ENCODE results near the gene CACNA1B.

The CACNA1B gene

GRCh38 chr9:137967280-137967953 lies 89.8 kb downstream of the CACNA1B start:
- H3K4me3 ChIP-seq = no peak overlapping the region
- H3K36me3 ChIP-seq = no peaks in the 10 kb centered on the region
- H3K27me3 ChIP-seq = no peaks in the 10 kb centered on the region

GRCh38 chr9:137968235-137968634 lies 90.7 kb downstream of the CACNA1B start:
- no peak overlapping the region for H3K9ac ChIP-seq

More at GRCh38 chr9:137967280-137967953, 89.8 kb downstream of the CACNA1B start:
- Histone ChIP-seq H3K4me2 (no peak overlapping the region), H3K9ac (no peak overlapping the region), H4K20me1 (peaks cover 0 to 4% (median 0%) of the 10 kb centered on the region in 11 experiments; a peak in 1 of 22 replicates), H3K9me3 (replicated peaks in 1 of 11) (no peaks in the 10 kb centered on the region), H3K27ac (no peak overlapping the region), H3K4me1 (no peaks in the 10 kb centered on the region)
- TF ChIP-seq Cebpa-rat (IDR thresholded peaks at IDR 0.05) = no peak

GRCh38 chr9:137969008-137969407 lies 91.4 kb downstream of the CACNA1B start:
- peaks cover 0 to 4% (median 0%) of the 10 kb centered on the region in 11 experiments; a peak in 2 of 22 replicates for H4K20me1 ChIP-seq
- H3K4me1 ChIP-seq = no peaks in the 10 kb centered on the region
- no peak overlapping the region for H3K4me3 ChIP-seq
- H3K4me2 ChIP-seq = no peak overlapping the region
- no peak for TF ChIP-seq Cebpa-rat (IDR thresholded peaks at IDR 0.05)
- no peaks in the 10 kb centered on the region for H3K36me3 ChIP-seq
- no peak overlapping the region for H3K9ac ChIP-seq
- H3K27ac ChIP-seq = no peak overlapping the region
- H3K27me3 ChIP-seq = no peaks in the 10 kb centered on the region
- H3K9me3 ChIP-seq (replicated peaks in 1 of 11) = no peaks in the 10 kb centered on the region

More at GRCh38 chr9:137968235-137968634, 90.7 kb downstream of the CACNA1B start:
- no peak for TF ChIP-seq Cebpa-rat (IDR thresholded peaks at IDR 0.05)
- H3K4me2 ChIP-seq = no peak overlapping the region
- H3K27me3 ChIP-seq = no peaks in the 10 kb centered on the region
- no peaks in the 10 kb centered on the region for H3K36me3 ChIP-seq
- H4K20me1 ChIP-seq = peaks cover 0 to 4% (median 0%) of the 10 kb centered on the region in 11 experiments; a peak in 1 of 22 replicates
- no peak overlapping the region for H3K4me3 ChIP-seq
- no peak overlapping the region for H3K27ac ChIP-seq
- H3K9me3 ChIP-seq (replicated peaks in 1 of 11) = no peaks in the 10 kb centered on the region
- H3K4me1 ChIP-seq = no peaks in the 10 kb centered on the region

- Histone ChIP-seq H3K36me3 (no peaks in the 10 kb centered on the region), H4K20me1 (peaks cover 0 to 4% (median 0%) of the 10 kb centered on the region in 11 experiments; a peak in 2 of 22 replicates), H3K9me3 (replicated peaks in 1 of 11) (no peaks in the 10 kb centered on the region)
These were observed 92.1 kb downstream of the CACNA1B start for GRCh38 chr9:137969685-137970084.

GRCh38 chr9:137970098-137970497 lies 92.5 kb downstream of the CACNA1B start:
- Histone ChIP-seq H3K27me3 (no peaks in the 10 kb centered on the region), H3K4me2 (no peak overlapping the region), H3K36me3 (no peaks in the 10 kb centered on the region), H3K9me3 (replicated peaks in 1 of 11) (no peaks in the 10 kb centered on the region), H3K27ac (no peak overlapping the region), H3K9ac (no peak overlapping the region), H3K4me3 (no peak overlapping the region), H3K4me1 (no peaks in the 10 kb centered on the region), H4K20me1 (peaks cover 0 to 4% (median 0%) of the 10 kb centered on the region in 11 experiments; a peak in 2 of 22 replicates)
- no peak for TF ChIP-seq Cebpa-rat (IDR thresholded peaks at IDR 0.05)

More at GRCh38 chr9:137969685-137970084, 92.1 kb downstream of the CACNA1B start:
- no peak for TF ChIP-seq Cebpa-rat (IDR thresholded peaks at IDR 0.05)
- no peak overlapping the region for H3K27ac ChIP-seq
- H3K4me2 ChIP-seq = no peak overlapping the region
- no peak overlapping the region for H3K4me3 ChIP-seq
- no peak overlapping the region for H3K9ac ChIP-seq
- H3K4me1 ChIP-seq = no peaks in the 10 kb centered on the region
- no peaks in the 10 kb centered on the region for H3K27me3 ChIP-seq

GRCh38 chr9:137970686-137971476 lies 93.3 kb downstream of the CACNA1B start:
- Histone ChIP-seq H3K27ac (no peak overlapping the region), H3K4me2 (no peak overlapping the region), H3K4me3 (no peak overlapping the region), H3K4me1 (no peaks in the 10 kb centered on the region), H3K27me3 (no peaks in the 10 kb centered on the region), H3K9me3 (replicated peaks in 1 of 11) (no peaks in the 10 kb centered on the region), H3K36me3 (no peaks in the 10 kb centered on the region), H3K9ac (no peak overlapping the region), H4K20me1 (peaks cover 0 to 4% (median 0%) of the 10 kb centered on the region in 11 experiments; a peak in 2 of 22 replicates)
- TF ChIP-seq Cebpa-rat (IDR thresholded peaks at IDR 0.05) = no peak

- peaks cover 0 to 4% (median 0%) of the 10 kb centered on the region in 11 experiments; a peak in 2 of 22 replicates for H4K20me1 ChIP-seq
- H3K36me3 ChIP-seq = no peaks in the 10 kb centered on the region
These were observed 94.0 kb downstream of the CACNA1B start for GRCh38 chr9:137971477-137972138.

GRCh38 chr9:137972355-137972987 lies 94.9 kb downstream of the CACNA1B start:
- Histone ChIP-seq H3K36me3 (no peaks in the 10 kb centered on the region), H3K27ac (no peak overlapping the region), H4K20me1 (peaks cover 0 to 4% (median 0%) of the 10 kb centered on the region in 11 experiments; a peak in 2 of 22 replicates), H3K9ac (no peak overlapping the region), H3K9me3 (replicated peaks in 1 of 11) (no peaks in the 10 kb centered on the region), H3K27me3 (no peaks in the 10 kb centered on the region), H3K4me1 (no peaks in the 10 kb centered on the region), H3K4me3 (no peak overlapping the region), H3K4me2 (no peak overlapping the region)
- TF ChIP-seq Cebpa-rat (IDR thresholded peaks at IDR 0.05) = no peak

More at GRCh38 chr9:137971477-137972138, 94.0 kb downstream of the CACNA1B start:
- Histone ChIP-seq H3K4me1 (no peaks in the 10 kb centered on the region), H3K9me3 (replicated peaks in 1 of 11) (no peaks in the 10 kb centered on the region), H3K4me3 (no peak overlapping the region), H3K9ac (no peak overlapping the region), H3K27me3 (no peaks in the 10 kb centered on the region), H3K4me2 (no peak overlapping the region), H3K27ac (no peak overlapping the region)
- TF ChIP-seq Cebpa-rat (IDR thresholded peaks at IDR 0.05) = no peak

All from BLaER1 treated with 17β-estradiol and CSF1 and Interleukin-3, amounts not matched to agents 10 nM and 100 nM (cell line).